SU-DHL-6 (cell line): ENCODE measurements around the gene ITPKB.

Experiments used
- H2AFZ ChIP-seq: fragments of 200-600 bp; sonication (generic); 2 replicates; pipeline ENCODE4 v1.6.1; 2014; ENCODE audit warnings: low read depth, mild to moderate bottlenecking, moderate library complexity, mixed read lengths, antibody characterized with exemption, low read length; ENCODE audit not compliant: severe bottlenecking
- H3F3A ChIP-seq: fragments of 200-600 bp; shearing (Covaris generic); 2 replicates; pipeline ENCODE4 v1.6.0; 2016; ENCODE audit warnings: antibody characterized with exemption, mild to moderate bottlenecking; ENCODE audit not compliant: insufficient read depth
- H3K27ac ChIP-seq: fragments of 200-600 bp; sonication (generic); 2 replicates; pipeline ENCODE4 v1.5.1; 2016; ENCODE audit warnings: low read depth, mild to moderate bottlenecking, low read length, moderate library complexity, mixed read lengths
- H3K27me3 ChIP-seq: fragments of 200-600 bp; sonication (generic), shearing (Covaris generic); 2 replicates; pipeline ENCODE4 v1.6.0; 2014; ENCODE audit warnings: mild to moderate bottlenecking, low read length
- H3K36me3 ChIP-seq: fragments of 200-600 bp; sonication (generic); 2 replicates; pipeline ENCODE4 v1.6.1; 2014; ENCODE audit warnings: mild to moderate bottlenecking, low read length, mixed read lengths
- H3K4me2 ChIP-seq: fragments of 300-600, 200-600 bp; shearing (Covaris generic), sonication (generic); 2 replicates; pipeline ENCODE4 v1.6.0; 2014; ENCODE audit warnings: low read length, low read depth, mild to moderate bottlenecking; ENCODE audit not compliant: poor library complexity, severe bottlenecking
- H3K4me3 ChIP-seq: fragments of 200-600 bp; sonication (generic); 2 replicates; pipeline ENCODE4 v1.5.1; 2014; ENCODE audit warnings: antibody characterized with exemption, low read length, mild to moderate bottlenecking, mixed read lengths; ENCODE audit not compliant: insufficient read depth, poor library complexity, severe bottlenecking
- H3K79me2 ChIP-seq: fragments of 200-600 bp; sonication (generic); 2 replicates; pipeline ENCODE4 v1.6.1; 2014; ENCODE audit warnings: mild to moderate bottlenecking, low read length, moderate library complexity; ENCODE audit not compliant: insufficient read depth
- H3K9ac ChIP-seq: fragments of 200-600 bp; sonication (generic); 2 replicates; pipeline ENCODE4 v1.7.0; 2014; ENCODE audit warnings: mild to moderate bottlenecking, low read length
- H3K9me2 ChIP-seq: fragments of 200-600 bp; sonication (generic); replicated peaks from 2 replicates; pipeline ENCODE4 v1.6.1; 2014; ENCODE audit warnings: low read length; ENCODE audit not compliant: insufficient read depth
- H3K9me3 ChIP-seq: fragments of 200-600 bp; sonication (generic); 2 replicates; pipeline ENCODE4 v1.6.1; 2014; ENCODE audit warnings: low read length, mixed read lengths; ENCODE audit not compliant: insufficient read depth
- H4K20me1 ChIP-seq: fragments of 200-600 bp; sonication (generic); 2 replicates; pipeline ENCODE4 v1.6.1; 2014; ENCODE audit warnings: low read depth, mild to moderate bottlenecking, antibody characterized with exemption, low read length, moderate library complexity, mixed read lengths
- EZH2phosphoT487 ChIP-seq: fragments of 200-600 bp; sonication (generic), shearing (Covaris generic); conservative IDR thresholded peaks from 2 replicates; pipeline ENCODE4 v1.6.1; 2018; ENCODE audit warnings: mild to moderate bottlenecking, antibody characterized with exemption, low read length, moderate library complexity, mixed read lengths
- TF ChIP-seq, protein P1 (sequence below): fragments of 200-600 bp; sonication (generic); IDR thresholded peaks from one replicate; pipeline ENCODE4 v1.5.1; 2017; ENCODE audit warnings: antibody characterized with exemption, mild to moderate bottlenecking, low read length, moderate library complexity; ENCODE audit not compliant: insufficient read depth, poor library complexity, severe bottlenecking

Gene ITPKB

GRCh38 chr1:226627050-226627755 is 111.9 kb downstream of the ITPKB start:
- Histone ChIP-seq H3K27ac (no peak overlapping the region), H3K9ac (no peak overlapping the region), H3K36me3 (no peaks in the 10 kb centered on the region), H3K4me3 (no peak overlapping the region), H3K9me3 (no peaks in the 10 kb centered on the region), H4K20me1 (no peaks in the 10 kb centered on the region), H3K79me2 (no peaks in the 10 kb centered on the region), H3K27me3 (no peaks in the 10 kb centered on the region), H3K4me2 (no peak overlapping the region), H2AFZ (no peak overlapping the region), H3F3A (no peaks in the 10 kb centered on the region), H3K9me2 (no peaks in the 10 kb centered on the region)
- no peak for TF ChIP-seq EZH2phosphoT487
- TF ChIP-seq, protein P1, sequence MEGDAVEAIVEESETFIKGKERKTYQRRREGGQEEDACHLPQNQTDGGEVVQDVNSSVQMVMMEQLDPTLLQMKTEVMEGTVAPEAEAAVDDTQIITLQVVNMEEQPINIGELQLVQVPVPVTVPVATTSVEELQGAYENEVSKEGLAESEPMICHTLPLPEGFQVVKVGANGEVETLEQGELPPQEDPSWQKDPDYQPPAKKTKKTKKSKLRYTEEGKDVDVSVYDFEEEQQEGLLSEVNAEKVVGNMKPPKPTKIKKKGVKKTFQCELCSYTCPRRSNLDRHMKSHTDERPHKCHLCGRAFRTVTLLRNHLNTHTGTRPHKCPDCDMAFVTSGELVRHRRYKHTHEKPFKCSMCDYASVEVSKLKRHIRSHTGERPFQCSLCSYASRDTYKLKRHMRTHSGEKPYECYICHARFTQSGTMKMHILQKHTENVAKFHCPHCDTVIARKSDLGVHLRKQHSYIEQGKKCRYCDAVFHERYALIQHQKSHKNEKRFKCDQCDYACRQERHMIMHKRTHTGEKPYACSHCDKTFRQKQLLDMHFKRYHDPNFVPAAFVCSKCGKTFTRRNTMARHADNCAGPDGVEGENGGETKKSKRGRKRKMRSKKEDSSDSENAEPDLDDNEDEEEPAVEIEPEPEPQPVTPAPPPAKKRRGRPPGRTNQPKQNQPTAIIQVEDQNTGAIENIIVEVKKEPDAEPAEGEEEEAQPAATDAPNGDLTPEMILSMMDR, result no peak

- H2AFZ ChIP-seq, result no peak overlapping the region
- no peak overlapping the region for H3K4me3 ChIP-seq
- H3F3A ChIP-seq, result no peaks in the 10 kb centered on the region
- no peaks in the 10 kb centered on the region for H3K36me3 ChIP-seq
- H3K9me2 ChIP-seq, result no peaks in the 10 kb centered on the region
- H3K79me2 ChIP-seq, result no peaks in the 10 kb centered on the region
- H3K27me3 ChIP-seq, result no peaks in the 10 kb centered on the region
- TF ChIP-seq EZH2phosphoT487, result no peak
- TF ChIP-seq, protein P1, result peak; percentile 95
- H3K9ac ChIP-seq, result no peak overlapping the region
- no peaks in the 10 kb centered on the region for H4K20me1 ChIP-seq
- H3K27ac ChIP-seq, result no peak overlapping the region
- no peak overlapping the region for H3K4me2 ChIP-seq
- no peaks in the 10 kb centered on the region for H3K9me3 ChIP-seq
These were observed 112.5 kb downstream of the ITPKB start for GRCh38 chr1:226626577-226626956.

GRCh38 chr1:226625832-226626576 is 113.1 kb downstream of the ITPKB start:
- H4K20me1 ChIP-seq, result no peaks in the 10 kb centered on the region
- H3K36me3 ChIP-seq, result no peaks in the 10 kb centered on the region
- H3K9me2 ChIP-seq, result no peaks in the 10 kb centered on the region
- H3K4me3 ChIP-seq, result no peak overlapping the region
- no peak overlapping the region for H3K9ac ChIP-seq
- no peak overlapping the region for H2AFZ ChIP-seq
- H3K79me2 ChIP-seq, result no peaks in the 10 kb centered on the region
- H3K27me3 ChIP-seq, result no peaks in the 10 kb centered on the region
- H3K27ac ChIP-seq, result no peak overlapping the region
- H3K4me2 ChIP-seq, result no peak overlapping the region
- TF ChIP-seq, protein P1, result no peak
- no peak for TF ChIP-seq EZH2phosphoT487
- no peaks in the 10 kb centered on the region for H3K9me3 ChIP-seq
- H3F3A ChIP-seq, result no peaks in the 10 kb centered on the region
